ENCODE data around the gene ANAPC2. TPM values are rescaled to one million over a fixed set of nuclear protein-coding genes. Genes with fewer than 3 reads are reported as not detected.

Gene ANAPC2
- total RNA-seq, 4 donors from 2014 or later: 18.7 to 28.7 (median 25.1) TPM

- Histone ChIP-seq H3K4me1 (peaks cover 17 to 38% (median 32%) of the 10 kb centered on the region in 4 donors), H3K36me3 (no peaks in the 10 kb centered on the region), H3K27ac (replicated peaks in 1 of 4) (peak overlapping the region; percentile 54 to 76 (median 62)), H3K9me3 (peaks cover 0 to 14% (median 6%) of the 10 kb centered on the region in 4 donors), H3K4me3 (peak overlapping the region; percentile 63 to 73 (median 67)), H3K27me3 (peaks cover 0 to 44% (median 5%) of the 10 kb centered on the region in 4 donors)
- WGBS: no CpG with 5 or more reads among the region's 86 CpGs
- DNase-seq (ENCODE audit: extremely low spot score): peak; percentile 93
- TF ChIP-seq POLR2AphosphoS5 (IDR thresholded peaks at IDR 0.05) (peak; percentile 61 to 77), CTCF (IDR thresholded peaks at IDR 0.05) (no peak)
- intact Hi-C loops (cut with DNase I): no loop called here
Measured at GRCh38 chr9:137129456-137130175, 58.7 kb downstream of the ANAPC2 start.

DNA sequence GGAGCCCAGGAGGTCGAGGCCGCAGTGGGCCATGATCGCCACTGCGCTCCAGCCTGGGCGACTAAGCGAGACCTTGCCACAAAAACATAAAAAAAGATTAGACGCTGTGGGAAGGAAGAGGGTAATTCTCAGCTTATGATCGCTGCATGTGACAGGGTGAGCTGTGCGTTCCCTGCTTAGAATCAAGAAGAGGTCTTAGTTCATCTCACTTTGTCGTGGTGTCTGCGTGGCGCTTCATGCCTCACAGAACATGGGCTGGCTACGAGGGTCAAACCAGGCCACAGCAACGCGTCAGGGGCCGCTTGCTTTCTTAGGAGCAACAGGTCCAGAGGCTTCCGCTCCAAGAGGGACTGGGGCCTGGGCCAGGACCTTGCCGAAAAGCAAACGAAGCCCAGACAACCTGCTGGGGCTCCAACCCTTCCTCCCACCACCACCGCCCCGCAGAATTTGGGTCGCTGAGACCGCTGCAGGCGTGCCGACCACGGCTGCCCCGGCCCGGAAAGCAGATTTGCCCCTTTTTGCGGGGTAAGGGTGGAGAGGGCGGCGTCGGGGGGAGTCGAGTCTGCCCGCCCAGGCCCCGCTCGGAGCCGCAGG, 59.4 kb downstream of the ANAPC2 start:
- TF ChIP-seq POLR2A (IDR thresholded peaks at IDR 0.05; ENCODE audit: low read depth): no peak
- TF ChIP-seq CTCF (IDR thresholded peaks at IDR 0.05): no peak
- no peak for TF ChIP-seq EP300 (IDR thresholded peaks at IDR 0.05)
- TF ChIP-seq POLR2AphosphoS5 (IDR thresholded peaks at IDR 0.05): no peak
- Histone ChIP-seq H3K36me3 (no peaks in the 10 kb centered on the region), H3K27me3 (peaks cover 0 to 38% (median 5%) of the 10 kb centered on the region in 4 donors), H3K27ac (replicated peaks in 1 of 4) (peak overlapping the region; percentile 54 to 76 (median 62)), H3K9me3 (peaks cover 0 to 14% (median 6%) of the 10 kb centered on the region in 4 donors), H3K4me1 (peaks cover 17 to 38% (median 32%) of the 10 kb centered on the region in 4 donors), H3K4me3 (peak overlapping the region; percentile 63 to 73 (median 67))
- no peak for DNase-seq (ENCODE audit: extremely low spot score)
- 37% methylated on average over 26 of the region's 37 CpGs for whole genome bisulfite sequencing
- intact Hi-C loops (cut with DNase I): no loop called here

DNA sequence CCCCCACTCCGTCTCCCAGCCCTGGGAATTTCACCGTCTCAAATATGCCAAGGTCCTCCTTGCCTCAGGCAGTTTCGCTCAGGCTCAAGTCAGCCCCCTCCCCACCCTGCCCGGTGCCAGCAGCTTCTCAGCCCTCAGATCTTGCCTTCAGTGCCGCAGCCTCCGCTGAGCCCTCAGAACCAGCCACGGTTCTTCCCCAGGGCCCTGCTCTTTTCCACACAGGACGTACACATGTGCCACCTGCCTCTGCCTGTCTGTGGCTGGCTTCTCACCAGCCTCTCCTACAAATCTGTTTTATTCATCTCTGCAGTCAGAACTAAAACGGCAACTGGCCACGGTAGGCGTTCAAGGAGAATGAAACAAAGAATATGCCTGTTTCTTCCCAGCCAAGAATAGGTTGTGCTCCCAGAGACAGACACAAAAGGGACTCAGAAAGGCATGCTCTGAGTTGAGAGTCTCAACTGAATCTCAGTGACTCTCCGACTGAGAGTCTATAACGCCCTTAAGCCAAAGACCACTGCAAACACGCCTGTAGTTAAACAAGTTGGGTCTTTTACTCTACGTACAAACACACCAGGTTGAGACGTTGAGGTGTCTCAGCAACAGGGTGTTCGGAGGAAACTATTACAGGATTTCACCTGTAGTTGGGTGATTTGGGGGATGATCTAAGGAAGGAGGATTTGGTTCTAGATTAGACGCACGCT, 60.0 kb downstream of the ANAPC2 start:
- Histone ChIP-seq H3K4me1 (peaks cover 17 to 38% (median 32%) of the 10 kb centered on the region in 4 donors), H3K27ac (replicated peaks in 1 of 4) (no peak overlapping the region), H3K27me3 (peaks cover 0 to 31% (median 3%) of the 10 kb centered on the region in 4 donors), H3K9me3 (peaks cover 0 to 14% (median 6%) of the 10 kb centered on the region in 4 donors), H3K4me3 (peak overlapping the region in 2 of 4 donors; percentile 63 to 66), H3K36me3 (no peaks in the 10 kb centered on the region)
- WGBS: 70% methylated on average over 19 of the region's 19 CpGs
- intact Hi-C loops (cut with DNase I): no loop called here
- TF ChIP-seq CTCF (IDR thresholded peaks at IDR 0.05) (no peak), EP300 (IDR thresholded peaks at IDR 0.05) (no peak), POLR2AphosphoS5 (IDR thresholded peaks at IDR 0.05) (no peak), POLR2A (IDR thresholded peaks at IDR 0.05; ENCODE audit: low read depth) (no peak)
- no peak for DNase-seq (ENCODE audit: extremely low spot score)

- Histone ChIP-seq H3K36me3 (no peaks in the 10 kb centered on the region), H3K9me3 (peaks cover 0 to 14% (median 6%) of the 10 kb centered on the region in 4 donors), H3K4me3 (peak overlapping the region in 3 of 4 donors; percentile 19 to 43 (median 30)), H3K27ac (replicated peaks in 1 of 4) (peak overlapping the region in 2 of 4 donors; percentile 29 to 30), H3K27me3 (peaks cover 0 to 25% (median 3%) of the 10 kb centered on the region in 4 donors), H3K4me1 (peaks cover 17 to 38% (median 32%) of the 10 kb centered on the region in 4 donors)
- DNase-seq (ENCODE audit: extremely low spot score): no peak
- no peak for TF ChIP-seq CTCF (IDR thresholded peaks at IDR 0.05)
- TF ChIP-seq POLR2AphosphoS5 (IDR thresholded peaks at IDR 0.05): no peak
- no peak for TF ChIP-seq EP300 (IDR thresholded peaks at IDR 0.05)
- no peak for TF ChIP-seq POLR2A (IDR thresholded peaks at IDR 0.05; ENCODE audit: low read depth)
- WGBS: 61% methylated on average over 24 of the region's 24 CpGs
- intact Hi-C loops (cut with DNase I): no loop called here
Measured at GRCh38 chr9:137127301-137128157, 60.8 kb downstream of the ANAPC2 start.

Measured in esophagus muscularis mucosa (tissue), 4 donors.